HG03575 (cell line): ENCODE measurements around the gene BRF1.

ENCODE experiments used
- ATAC-seq: cut with Tn5 transposase; IDR thresholded peaks from one replicate; pipeline ENCODE4 v1.9.1; 2021; ENCODE audit not compliant: unreplicated experiment, insufficient number of reproducible peaks, low FRiP score; ENCODE audit errors: extremely low read depth

BRF1 gene

GRCh38 chr14:105207460-105207901 lies 93.3 kb downstream of the BRF1 start:
- no peak for ATAC-seq

GRCh38 chr14:105206873-105207272 lies 93.9 kb downstream of the BRF1 start:
- ATAC-seq, result no peak

GRCh38 chr14:105205673-105206208 lies 95.1 kb downstream of the BRF1 start:
- no peak for ATAC-seq

GRCh38 chr14:105204931-105205672 lies 95.7 kb downstream of the BRF1 start:
- no peak for ATAC-seq

GRCh38 chr14:105204206-105204930 lies 96.4 kb downstream of the BRF1 start:
- ATAC-seq, result no peak

GRCh38 chr14:105203701-105204100 lies 97.1 kb downstream of the BRF1 start:
- ATAC-seq, result no peak

GRCh38 chr14:105203057-105203531 lies 97.7 kb downstream of the BRF1 start:
- no peak for ATAC-seq

- no peak for ATAC-seq
Observed at GRCh38 chr14:105201925-105202513, 98.8 kb downstream of the BRF1 start.

GRCh38 chr14:105201156-105201924 lies 99.5 kb downstream of the BRF1 start:
- ATAC-seq, result no peak

- ATAC-seq, result no peak
Observed at GRCh38 chr14:105200641-105201040, 100.2 kb downstream of the BRF1 start.

- no peak for ATAC-seq
Observed at GRCh38 chr14:105200074-105200473, 100.7 kb downstream of the BRF1 start.

- ATAC-seq, result no peak
Observed at GRCh38 chr14:105199093-105199492, 101.7 kb downstream of the BRF1 start.

GRCh38 chr14:105198588-105198987 lies 102.2 kb downstream of the BRF1 start:
- ATAC-seq, result no peak

GRCh38 chr14:105197211-105197641 lies 103.6 kb downstream of the BRF1 start:
- ATAC-seq, result no peak

- ATAC-seq, result no peak
Observed at GRCh38 chr14:105196265-105196960, 104.4 kb downstream of the BRF1 start.

- no peak for ATAC-seq
Observed at GRCh38 chr14:105195522-105196264, 105.1 kb downstream of the BRF1 start.

GRCh38 chr14:105195051-105195450 lies 105.8 kb downstream of the BRF1 start:
- ATAC-seq, result no peak
